GM21515 (cell line): Measurements from ENCODE around the gene UBR3.

Source experiments
- ATAC-seq: cut with Tn5 transposase; IDR thresholded peaks from one replicate; pipeline ENCODE4 v1.9.1; 2021; ENCODE audit not compliant: unreplicated experiment

UBR3 gene

DNA sequence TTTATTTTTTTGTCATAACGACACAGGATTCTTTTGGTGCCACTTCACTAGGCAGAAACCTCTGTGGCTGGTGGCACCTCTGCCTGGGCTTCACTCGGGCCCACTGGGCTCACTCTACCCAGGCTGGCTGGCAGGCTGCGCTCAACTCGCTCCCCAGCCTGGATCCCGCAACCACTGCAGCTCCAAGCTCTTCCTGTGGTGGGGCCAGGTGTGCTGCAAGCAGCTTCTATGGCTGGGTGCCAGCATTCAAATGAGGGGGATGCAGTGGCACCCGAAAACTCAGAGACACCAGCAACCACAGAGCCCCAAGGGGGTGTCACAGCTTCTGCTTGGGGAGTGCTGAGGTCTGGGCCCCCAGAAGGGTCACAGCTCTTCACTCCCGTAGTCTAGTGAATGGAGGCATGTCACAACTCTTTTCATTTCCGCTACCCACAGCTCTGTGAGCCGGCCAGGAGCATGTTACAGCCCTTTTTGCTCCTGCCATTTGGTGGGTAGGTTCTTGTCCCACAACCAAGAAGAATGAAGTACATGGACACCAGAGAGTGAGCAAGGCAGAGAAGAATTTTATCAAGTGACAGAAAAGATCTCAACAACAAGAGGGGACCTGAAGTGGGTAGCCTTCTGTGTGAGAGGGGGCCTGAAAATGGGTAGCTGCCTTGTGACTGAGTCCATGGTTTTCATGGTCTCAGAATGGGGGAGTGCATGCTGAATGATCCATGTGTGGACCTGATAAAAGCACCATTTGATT is 170.1 kb downstream of the UBR3 start:
- no peak for ATAC-seq

DNA sequence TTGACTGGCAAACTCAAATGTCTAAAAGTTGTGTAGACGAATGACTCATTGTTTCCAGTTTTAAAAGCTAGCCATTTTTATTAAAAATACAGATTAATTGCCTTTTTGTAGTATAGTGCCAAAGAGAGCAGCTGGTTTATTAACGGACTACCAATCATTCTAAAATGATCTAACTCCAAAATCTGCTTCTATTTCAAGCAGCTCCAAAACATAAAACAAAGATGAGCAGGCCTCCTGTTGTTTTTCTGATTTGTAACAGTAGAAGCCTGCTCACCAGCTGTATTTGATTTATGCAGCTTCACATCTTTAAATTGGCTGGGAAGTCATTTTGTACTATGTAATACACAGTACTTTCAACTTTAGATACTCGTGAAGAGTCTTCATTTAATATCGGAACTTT is 171.8 kb downstream of the UBR3 start:
- no peak for ATAC-seq

DNA sequence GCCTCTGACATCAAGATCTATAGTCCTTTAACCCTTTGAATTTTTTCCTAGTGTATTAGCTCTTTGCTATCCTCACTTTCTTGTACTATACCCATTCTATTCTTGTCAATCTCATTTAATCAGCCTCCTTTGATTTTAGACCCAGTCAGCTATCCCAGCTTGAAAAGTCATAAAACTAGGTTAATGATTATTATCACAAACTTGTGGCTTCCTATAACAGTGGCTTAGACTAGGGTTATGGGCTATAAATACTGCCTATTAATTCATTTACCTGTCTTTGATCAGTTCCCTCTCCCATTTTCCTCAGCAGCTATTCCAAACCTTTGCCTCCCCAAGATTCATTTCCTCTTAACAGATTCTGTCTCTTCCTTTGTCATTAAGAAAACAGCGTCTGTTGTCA is 174.8 kb downstream of the UBR3 start:
- ATAC-seq, result no peak

DNA sequence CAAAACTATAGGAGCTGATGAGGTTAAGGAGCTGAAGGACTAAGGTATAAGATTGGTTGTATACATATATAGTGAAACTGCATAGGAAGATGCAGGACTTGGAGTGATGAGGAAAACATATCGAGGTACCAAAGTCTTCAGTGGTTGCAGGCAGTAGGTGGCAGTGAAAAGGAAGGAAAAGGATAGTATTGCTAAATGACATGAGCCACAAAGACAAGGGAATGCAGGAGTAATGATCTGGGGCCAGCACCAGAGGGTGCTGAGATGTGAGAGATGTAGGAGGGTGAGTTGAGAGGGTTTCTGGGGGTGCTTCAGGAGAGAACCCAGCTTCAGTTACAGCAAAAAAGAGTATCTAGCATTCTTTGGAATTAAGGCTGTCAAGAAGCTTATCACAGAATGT is 178.4 kb downstream of the UBR3 start:
- ATAC-seq, result no peak

DNA sequence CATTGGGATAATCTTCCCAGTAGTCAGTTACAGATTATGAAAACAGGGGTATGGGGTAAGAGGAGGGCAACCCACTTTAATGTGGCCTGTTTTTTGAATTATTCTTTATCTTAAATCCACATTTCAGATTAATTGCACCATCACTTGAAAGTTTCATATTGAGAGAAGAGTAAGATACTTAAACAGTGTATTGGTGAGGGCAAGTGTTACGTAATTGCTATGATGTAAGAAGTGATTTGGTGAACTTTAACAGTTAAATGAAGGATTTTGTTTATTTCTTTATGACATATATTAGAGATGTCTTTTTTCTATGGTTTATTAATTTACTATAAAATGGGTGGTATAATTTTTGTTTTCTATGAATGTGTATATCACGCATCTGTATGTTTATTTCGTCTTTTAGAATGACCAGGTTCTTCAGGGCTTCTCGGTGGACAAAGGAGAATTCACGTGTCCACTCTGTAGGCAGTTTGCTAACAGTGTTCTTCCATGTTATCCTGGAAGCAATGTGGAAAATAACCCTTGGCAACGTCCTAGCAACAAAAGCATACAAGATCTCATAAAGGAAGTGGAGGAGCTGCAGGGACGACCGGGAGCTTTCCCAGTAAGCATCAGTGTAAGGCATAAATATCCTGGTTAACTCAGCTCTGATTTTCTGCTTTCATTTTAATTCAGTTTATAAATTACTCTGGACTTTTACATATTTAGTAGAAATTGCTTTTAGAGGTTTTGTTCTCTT is 179.5 kb downstream of the UBR3 start:
- no peak for ATAC-seq

DNA sequence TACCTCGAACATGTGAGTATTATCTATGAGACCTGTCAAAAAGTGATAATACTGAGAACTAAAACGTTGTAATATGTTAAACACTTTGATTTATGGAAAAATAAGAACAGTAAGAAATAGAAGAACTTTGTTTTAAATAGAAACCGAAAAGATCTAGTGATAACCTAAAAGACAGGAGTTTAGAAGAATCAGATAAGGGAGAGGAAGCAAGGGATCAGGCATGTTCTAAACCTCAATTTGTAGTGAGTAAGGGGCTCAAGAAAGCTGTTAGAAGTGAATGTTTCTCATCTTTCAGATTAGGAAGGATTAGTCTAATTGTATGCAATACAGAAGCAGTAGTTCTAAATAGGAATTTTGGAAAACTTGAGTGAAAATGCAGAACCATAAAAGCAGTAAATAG is 182.0 kb downstream of the UBR3 start:
- no peak for ATAC-seq

DNA sequence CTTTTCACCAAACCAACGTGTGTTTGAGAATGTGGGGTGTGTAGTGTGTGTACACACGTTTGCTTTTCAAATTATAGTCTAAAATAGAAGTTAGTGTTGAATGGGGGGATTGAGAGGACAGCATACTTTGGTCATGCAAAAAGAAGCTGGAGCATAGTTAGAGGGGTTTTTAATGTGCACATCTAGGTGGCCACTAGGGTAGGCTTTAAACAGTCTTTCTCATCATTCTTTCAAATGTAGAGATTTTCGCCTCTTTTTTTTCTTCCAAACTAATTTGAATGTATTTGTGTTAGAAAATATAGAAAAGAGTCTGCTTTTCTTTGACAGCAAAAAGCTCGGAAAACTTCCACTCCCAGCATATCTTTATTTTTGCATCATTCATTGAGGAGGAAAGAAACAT is 185.5 kb downstream of the UBR3 start:
- ATAC-seq, result no peak

DNA sequence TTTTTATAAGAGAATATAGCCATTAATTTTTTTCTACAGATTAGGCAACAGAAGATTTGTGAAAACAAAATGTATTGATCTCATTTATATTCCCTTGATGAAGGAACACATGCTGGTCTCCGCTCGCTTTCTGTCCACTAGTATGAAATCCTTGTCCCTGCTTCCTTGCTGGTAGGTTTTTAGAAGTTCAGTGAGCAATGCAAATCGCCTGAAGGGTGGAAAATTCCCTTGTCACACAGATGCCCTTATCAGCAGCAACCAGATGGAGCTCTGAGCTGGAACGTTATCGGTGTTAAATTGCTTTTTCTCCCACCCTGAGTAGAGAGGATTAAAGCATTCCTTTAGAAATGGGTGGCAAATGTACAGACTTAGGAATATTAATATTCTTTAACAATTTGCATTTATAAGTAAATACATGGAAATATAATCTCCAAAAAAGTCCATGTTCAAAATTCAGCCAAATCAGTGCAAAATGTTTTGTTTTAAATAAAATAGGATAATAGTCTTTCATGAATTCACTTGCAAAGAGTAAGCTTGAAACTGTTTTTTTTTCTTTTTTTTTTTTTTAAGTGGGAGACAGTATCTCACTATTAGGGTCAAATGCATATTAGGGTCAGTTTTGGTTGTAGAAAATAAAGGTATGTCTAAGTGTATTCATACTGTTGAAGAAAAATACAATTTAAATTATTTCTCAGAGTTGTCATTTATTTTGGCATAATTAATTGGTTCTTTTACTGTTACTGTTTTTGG is 186.7 kb downstream of the UBR3 start:
- no peak for ATAC-seq

DNA sequence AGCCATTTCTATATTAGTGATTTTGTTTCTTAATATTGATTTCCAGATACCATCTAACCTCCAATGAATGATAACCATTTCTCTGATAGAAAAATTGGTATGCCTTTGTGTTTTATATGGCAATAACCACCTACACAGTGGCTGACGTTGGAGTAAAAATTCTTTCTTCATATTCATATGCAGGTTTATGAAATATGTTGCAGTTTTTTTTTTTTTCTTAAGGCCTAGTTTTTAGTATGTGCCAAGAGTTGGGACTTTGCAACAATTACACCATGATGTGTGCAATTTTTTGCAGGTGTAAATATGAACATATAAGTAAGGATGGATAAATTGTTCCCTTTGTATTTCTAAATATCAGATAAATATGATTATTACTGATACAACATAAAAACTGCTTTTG is 187.5 kb downstream of the UBR3 start:
- no peak for ATAC-seq

DNA sequence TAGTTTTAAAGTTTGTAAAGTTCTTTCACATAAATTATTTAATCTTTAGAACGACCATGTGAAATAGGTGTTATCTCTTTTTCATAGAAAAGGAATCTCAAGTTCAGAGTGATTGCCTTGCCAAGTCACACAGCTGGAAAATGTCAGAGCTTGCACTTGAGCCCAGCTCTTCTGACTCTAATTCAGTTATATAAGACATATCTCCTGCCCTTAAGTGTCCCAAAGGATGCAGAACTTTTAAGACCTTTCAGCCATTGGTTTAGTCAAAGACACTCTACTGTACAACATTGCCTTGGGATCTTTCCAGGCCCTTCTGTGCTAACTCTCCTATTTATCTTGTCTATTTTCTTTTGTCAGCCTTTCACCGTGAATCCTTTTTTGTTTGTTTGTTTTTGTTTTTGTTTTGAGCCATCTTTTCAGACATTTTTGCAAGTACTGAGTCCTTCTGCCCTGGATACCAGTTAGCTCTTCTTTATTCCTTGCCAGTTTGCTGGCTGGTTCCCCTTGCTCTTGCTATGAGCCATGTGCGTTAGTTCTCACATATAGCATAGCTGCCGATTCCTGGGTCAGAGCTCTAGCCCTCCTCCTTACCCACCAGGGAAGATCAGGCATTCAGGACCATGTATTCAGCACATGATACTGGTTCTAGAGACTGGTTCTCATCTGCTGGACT is 190.7 kb downstream of the UBR3 start:
- no peak for ATAC-seq

DNA sequence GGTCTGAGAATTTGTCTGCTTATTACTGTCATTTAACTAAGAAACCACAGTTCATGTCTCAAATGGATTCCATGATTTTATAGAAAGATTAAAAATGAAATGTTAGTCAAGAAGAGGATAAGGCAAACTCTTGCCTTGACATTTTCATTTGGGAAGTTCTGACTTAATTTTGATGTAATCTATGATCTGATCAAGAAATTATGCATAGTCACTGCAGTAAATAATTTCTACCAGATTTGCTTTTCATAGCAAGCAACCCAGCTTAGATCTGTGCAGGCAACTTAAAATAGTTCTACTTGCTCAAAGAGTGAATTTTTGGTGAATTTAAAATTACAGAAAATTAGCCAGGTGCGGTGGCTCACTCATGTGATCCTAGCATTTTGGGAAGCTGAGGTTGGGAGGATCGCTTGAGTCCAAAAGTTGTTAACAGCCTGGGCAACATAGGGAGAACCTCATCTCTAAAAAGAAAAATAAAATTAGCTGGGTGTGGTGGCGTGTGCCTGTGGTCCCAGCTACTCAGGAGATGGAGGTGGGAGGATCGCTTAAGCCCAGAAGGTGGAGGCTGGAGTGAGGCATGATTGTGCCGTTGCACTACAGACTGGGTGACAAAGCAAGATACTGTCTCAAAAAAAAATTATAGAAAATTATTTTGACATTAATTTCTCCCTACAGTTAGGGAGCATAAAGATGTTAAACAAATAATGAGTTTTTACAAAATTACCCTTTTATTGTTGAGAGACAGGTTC is 192.0 kb downstream of the UBR3 start:
- ATAC-seq, result no peak

DNA sequence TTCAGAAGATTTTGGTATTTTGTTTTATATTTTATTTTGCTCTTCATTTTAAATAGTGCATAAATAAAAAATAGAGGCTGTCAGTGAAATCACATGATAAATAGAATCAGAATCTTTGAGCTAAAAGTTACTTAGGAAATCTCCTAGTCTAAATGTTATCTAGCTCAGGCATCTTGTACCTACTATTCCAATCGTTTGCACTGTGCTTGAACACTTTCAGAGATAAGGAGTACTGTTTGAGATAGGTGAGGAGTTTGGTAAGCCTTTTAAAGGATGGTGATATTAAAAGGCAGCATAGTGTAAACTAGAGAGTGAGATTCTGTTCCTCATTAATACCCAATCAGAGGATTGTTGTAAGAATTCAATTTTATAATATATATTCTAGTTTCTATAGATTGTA is 193.5 kb downstream of the UBR3 start:
- ATAC-seq, result no peak

DNA sequence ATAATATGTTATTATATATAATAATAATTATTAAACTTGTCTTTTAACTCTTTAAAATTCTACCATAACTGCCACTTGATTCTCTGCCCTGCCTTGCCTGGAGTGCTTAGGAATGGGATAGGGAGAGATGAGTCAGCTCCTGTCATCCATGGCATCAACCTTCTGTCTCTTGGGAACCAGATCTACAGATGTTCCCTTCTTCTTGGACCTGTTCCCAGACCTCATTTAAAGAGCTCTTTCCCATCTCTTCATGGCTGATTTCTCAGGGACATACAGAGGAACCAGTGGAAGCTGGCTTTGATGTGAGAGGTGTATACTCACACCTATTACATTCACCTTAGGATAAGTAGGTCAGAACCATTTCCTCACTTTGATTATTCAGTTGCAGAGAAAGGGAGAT is 195.4 kb downstream of the UBR3 start:
- ATAC-seq, result no peak

DNA sequence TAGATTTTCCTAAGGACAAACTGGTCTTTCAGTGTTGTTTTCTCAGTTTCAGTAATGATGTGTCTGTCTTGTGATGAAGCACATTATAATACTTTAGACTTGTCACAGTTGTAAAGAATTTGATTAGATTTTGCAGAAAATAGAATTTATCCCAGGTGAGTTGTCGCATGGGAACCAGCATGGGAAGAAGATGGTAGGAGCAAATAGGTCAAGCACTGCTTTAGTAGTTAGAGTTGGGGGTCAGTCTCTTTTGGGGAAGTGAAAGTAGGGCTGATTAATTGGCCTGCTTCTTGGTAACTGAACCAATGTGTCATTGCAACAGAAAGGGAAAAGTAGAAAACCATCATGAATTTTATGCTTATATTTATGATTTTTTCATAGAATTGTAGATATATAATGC is 197.5 kb downstream of the UBR3 start:
- no peak for ATAC-seq

DNA sequence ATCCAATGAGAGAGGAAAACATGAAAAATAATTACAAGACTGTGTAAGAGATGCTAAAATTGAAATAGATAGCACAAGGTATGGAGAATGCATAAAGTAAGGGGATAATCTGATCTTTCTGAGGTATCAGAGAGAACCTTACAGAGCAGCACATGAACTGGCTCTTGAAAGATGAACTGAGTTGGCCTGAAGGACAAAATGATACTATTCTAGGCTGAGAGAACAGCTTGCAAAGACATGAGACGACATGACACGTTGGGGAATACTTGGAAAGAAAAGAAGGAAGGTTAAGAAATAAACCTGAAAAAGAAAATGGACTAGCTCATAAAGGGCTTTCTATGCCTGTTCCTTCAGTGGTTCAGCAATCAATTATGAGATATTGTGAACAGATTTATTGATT is 198.0 kb downstream of the UBR3 start:
- ATAC-seq, result no peak

DNA sequence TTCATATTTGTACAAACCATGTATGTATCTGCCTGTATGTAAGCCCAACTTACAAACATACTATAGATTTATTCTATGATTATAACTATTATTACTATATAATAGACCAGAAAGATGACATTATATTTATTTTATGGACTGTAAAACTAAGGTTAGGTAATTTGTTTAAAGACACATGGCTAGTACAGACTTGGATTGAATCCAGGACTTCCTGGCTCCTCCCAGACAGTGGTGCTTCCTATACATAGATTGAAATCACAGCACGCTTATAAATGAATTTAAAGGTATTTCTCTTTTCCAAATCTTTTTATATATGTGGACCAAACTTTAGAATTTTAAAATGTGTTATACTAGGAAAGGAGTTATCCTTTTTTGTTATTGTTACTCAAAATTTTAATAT is 199.1 kb downstream of the UBR3 start:
- no peak for ATAC-seq

DNA sequence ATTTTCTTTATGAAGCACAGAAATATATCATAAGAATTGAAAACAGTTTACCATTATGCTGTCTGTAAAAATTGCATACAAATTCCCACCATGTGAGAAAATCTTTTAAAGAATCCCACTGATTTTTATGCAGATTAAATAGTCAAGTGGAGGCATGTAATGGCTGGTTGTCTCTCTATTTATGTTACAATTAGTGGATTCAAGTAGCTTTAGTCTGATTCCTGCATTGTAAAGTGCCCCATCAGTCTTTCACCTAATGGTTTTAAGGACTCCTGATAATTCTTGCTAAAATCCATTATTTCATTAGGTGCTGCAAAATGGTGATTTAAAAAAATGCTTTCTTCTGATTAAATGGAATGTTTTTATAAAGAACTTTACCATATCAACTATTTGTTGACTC is 202.3 kb downstream of the UBR3 start:
- no peak for ATAC-seq

DNA sequence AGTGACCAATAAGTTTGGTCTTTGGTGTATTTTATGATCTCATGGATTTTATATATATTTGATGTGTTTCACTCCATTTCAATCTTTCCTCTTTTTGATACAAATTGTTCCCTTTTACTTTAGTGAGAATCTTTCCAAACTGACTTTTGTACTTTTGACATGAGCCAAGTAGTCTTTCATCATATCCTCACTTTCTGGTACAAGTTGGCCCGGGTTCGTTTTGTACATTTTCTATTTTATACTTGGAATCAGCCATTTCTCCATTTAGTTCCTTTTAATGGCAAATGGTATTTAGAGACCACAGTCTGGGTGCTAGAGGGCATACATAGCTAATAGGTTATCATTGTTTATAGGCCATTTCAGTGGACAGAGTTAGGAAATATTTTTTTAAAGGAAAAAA is 202.8 kb downstream of the UBR3 start:
- ATAC-seq, result no peak

DNA sequence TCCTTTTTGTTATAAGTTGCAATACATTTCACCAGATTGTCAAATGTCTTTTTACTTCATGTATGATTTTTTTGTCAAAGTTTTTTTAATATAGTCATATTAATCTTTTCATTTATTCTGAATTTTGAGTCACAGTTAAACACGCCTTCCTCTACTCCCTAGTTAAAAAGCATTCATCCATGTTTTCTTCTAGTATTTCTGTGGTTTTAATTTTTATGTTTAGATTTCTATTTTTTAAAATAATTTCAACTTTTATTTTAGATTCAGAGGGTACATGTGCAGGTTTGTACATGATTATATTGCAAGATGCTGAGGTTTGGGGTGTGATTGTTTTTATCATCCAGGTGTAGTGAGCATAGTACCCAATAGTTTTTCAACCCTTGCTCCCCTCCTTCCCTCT is 204.0 kb downstream of the UBR3 start:
- ATAC-seq, result no peak

DNA sequence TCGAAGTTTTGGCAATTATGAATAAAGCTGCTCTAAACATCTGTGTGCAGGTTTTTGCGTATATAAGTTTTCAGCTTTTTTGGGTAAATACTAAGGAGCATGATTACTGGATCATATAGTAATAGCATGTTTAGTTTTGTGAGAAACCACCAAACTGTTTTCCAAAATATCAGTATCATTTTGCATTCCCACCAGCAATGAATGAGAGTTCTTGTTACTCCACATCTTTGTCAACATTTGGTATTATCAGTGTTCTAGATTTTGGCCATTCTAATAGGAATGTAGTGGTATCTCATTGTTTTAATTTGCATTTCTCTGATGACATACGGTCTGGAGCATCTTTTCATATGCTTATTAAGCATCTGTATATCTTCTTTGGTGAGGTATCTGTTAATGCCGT is 207.3 kb downstream of the UBR3 start:
- no peak for ATAC-seq

DNA sequence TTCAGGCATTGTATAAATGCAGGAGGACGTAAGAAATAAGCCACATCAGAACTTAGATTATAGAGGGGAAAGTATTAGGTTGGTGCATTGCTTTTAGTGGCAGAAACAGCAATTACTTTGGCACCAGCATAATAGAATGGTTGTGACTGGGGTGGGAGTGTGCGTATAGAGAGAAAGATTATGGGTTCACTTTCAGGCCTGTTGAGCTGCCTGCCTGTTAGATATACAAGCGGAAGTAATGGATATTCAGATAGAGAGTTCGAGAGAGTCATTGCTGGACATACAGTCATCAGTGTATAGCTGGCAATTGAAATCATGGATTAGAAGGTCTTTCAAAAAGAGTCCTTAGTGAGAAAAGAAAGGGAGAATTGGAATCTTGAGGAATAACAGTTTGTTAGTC is 211.5 kb downstream of the UBR3 start:
- ATAC-seq, result no peak
